WTC11 (cell line): ENCODE data around the gene SERPINE1. TPM values are rescaled to one million over a fixed set of nuclear protein-coding genes. Genes with fewer than 3 reads are reported as not detected.

Source experiments
- ATAC-seq: fragments of 200-7000 bp; cut with Tn5 transposase; 2 replicates; pipeline ENCODE4 v1.10.0; 2021; ENCODE audit warnings: mild to moderate bottlenecking, moderate library complexity
- CTCF ChIA-PET: fragments of 300-600 bp; sonication (Branson Sonifier 250); formaldehyde crosslinking; loops from one replicate; lab custom pipeline; 2021; ENCODE audit warnings: antibody characterized with exemption; lab: Charles Lee
- POLR2A ChIA-PET: fragments of 350-600 bp; sonication (Branson Sonifier 250); formaldehyde crosslinking; loops from one replicate; lab custom pipeline; 2021; ENCODE audit warnings: antibody characterized with exemption; lab: Charles Lee
- DNase-seq: peaks from one replicate; pipeline ENCODE4 v3.0.0; 2021; ENCODE audit warnings: low spot score
- H3K27ac Mint-ChIP-seq: 2 replicates; pipeline ENCODE4 v1.8.0; 2021; ENCODE audit warnings: mixed read lengths
- H3K27me3 Mint-ChIP-seq: 2 replicates; pipeline ENCODE4 v1.8.0; 2021; ENCODE audit warnings: low read depth, mild to moderate bottlenecking, moderate library complexity, mixed read lengths
- H3K36me3 Mint-ChIP-seq: 2 replicates; pipeline ENCODE4 v1.8.0; 2021; ENCODE audit warnings: mixed read lengths
- H3K4me1 Mint-ChIP-seq: 2 replicates; pipeline ENCODE4 v1.8.0; 2022; ENCODE audit warnings: mixed read lengths
- H3K4me3 Mint-ChIP-seq: 2 replicates; pipeline ENCODE4 v1.8.0; 2021; ENCODE audit warnings: mild to moderate bottlenecking, moderate library complexity, mixed read lengths
- H3K9me3 Mint-ChIP-seq: 2 replicates; pipeline ENCODE4 v1.8.0; 2021; ENCODE audit warnings: mixed read lengths
- CREM ChIP-seq: sonication (generic); formaldehyde crosslinking; IDR thresholded peaks from 2 replicates; pipeline ENCODE4 v1.8.1; 2022; ENCODE audit warnings: mild to moderate bottlenecking, missing genetic modification reagents, moderate library complexity
- E2F1 ChIP-seq: sonication (generic); formaldehyde crosslinking; IDR thresholded peaks from 2 replicates; pipeline ENCODE4 v1.8.0; 2022; ENCODE audit warnings: mild to moderate bottlenecking, missing genetic modification reagents
- ERG ChIP-seq: fragments of 250-450 bp; sonication (Bioruptor Pico); IDR thresholded peaks from 2 replicates; pipeline ENCODE4 v1.8.0; 2021; ENCODE audit warnings: mild to moderate bottlenecking
- FOXJ3 ChIP-seq: sonication (generic); formaldehyde crosslinking; IDR thresholded peaks from 2 replicates; pipeline ENCODE4 v1.9.0; 2021; ENCODE audit warnings: missing genetic modification reagents, mild to moderate bottlenecking, borderline replicate concordance
- FOXK1 ChIP-seq: sonication (generic); formaldehyde crosslinking; IDR thresholded peaks from 2 replicates; pipeline ENCODE4 v1.8.0; 2022; ENCODE audit warnings: mild to moderate bottlenecking, moderate library complexity, missing genetic modification reagents
- GABPB1 ChIP-seq: sonication (generic); formaldehyde crosslinking; IDR thresholded peaks from 2 replicates; pipeline ENCODE4 v1.8.1; 2023; ENCODE audit warnings: mild to moderate bottlenecking, missing genetic modification reagents
- IRF2 ChIP-seq: sonication (generic); formaldehyde crosslinking; IDR thresholded peaks from 2 replicates; pipeline ENCODE4 v1.8.0; 2022; ENCODE audit warnings: low read depth, missing genetic modification reagents, borderline replicate concordance
- MYBL2 ChIP-seq: sonication (generic); formaldehyde crosslinking; IDR thresholded peaks from 2 replicates; pipeline ENCODE4 v1.8.1; 2023; ENCODE audit warnings: mild to moderate bottlenecking, moderate library complexity, missing genetic modification reagents
- NFE2L1 ChIP-seq: sonication (generic); formaldehyde crosslinking; IDR thresholded peaks from 2 replicates; pipeline ENCODE4 v1.8.1; 2023; ENCODE audit warnings: missing genetic modification reagents
- PRDM15 ChIP-seq: sonication (generic); formaldehyde crosslinking; IDR thresholded peaks from 2 replicates; pipeline ENCODE4 v1.8.0; 2022; ENCODE audit warnings: missing genetic modification reagents
- PREB ChIP-seq: sonication (generic); formaldehyde crosslinking; IDR thresholded peaks from 2 replicates; pipeline ENCODE4 v1.8.1; 2022; ENCODE audit warnings: mild to moderate bottlenecking, missing genetic modification reagents, moderate library complexity, borderline replicate concordance
- TCF7 ChIP-seq: sonication (generic); formaldehyde crosslinking; IDR thresholded peaks from 2 replicates; pipeline ENCODE4 v1.8.0; 2022; ENCODE audit warnings: mild to moderate bottlenecking, low read depth, missing genetic modification reagents, moderate library complexity
- TEAD1 ChIP-seq: sonication (generic); formaldehyde crosslinking; IDR thresholded peaks from 2 replicates; pipeline ENCODE4 v1.8.0; 2022; ENCODE audit warnings: mild to moderate bottlenecking, missing genetic modification reagents
- USF2 ChIP-seq: sonication (generic); formaldehyde crosslinking; IDR thresholded peaks from 2 replicates; pipeline ENCODE4 v1.8.1; 2023; ENCODE audit warnings: mild to moderate bottlenecking, missing genetic modification reagents, moderate library complexity
- ZBTB43 ChIP-seq: sonication (generic); formaldehyde crosslinking; IDR thresholded peaks from 2 replicates; pipeline ENCODE4 v1.8.1; 2023; ENCODE audit warnings: mild to moderate bottlenecking, missing genetic modification reagents
- ZNF219 ChIP-seq: sonication (generic); formaldehyde crosslinking; IDR thresholded peaks from 2 replicates; pipeline ENCODE4 v1.8.0; 2023; ENCODE audit warnings: missing genetic modification reagents, mild to moderate bottlenecking, borderline replicate concordance
- ZNF263 ChIP-seq: sonication (generic); formaldehyde crosslinking; IDR thresholded peaks from 2 replicates; pipeline ENCODE4 v1.8.1; 2022; ENCODE audit warnings: low read depth, mild to moderate bottlenecking, moderate library complexity, missing genetic modification reagents
- total RNA-seq: library from RNA; stranded (reverse); gene quantifications from 3 replicates; pipeline ENCODE4 v1.2.3, GENCODE V29; 2021

The SERPINE1 gene
- total RNA-seq, 1 experiment from 2014 or later = 2.6 TPM

- CTCF ChIA-PET = interaction anchor here (0.6 to 4.9 kb wide), 16 partner anchors 9 to 160 kb away, joined by 3 to 42 read pairs (median 4); partner anchors contain the start of genes MOGAT3, TRIM56, VGF and ZNHIT1
- H3K4me3 Mint-ChIP-seq = no peak overlapping the region
Measured at GRCh38 chr7:101125989-101126650, 784 bp upstream of the SERPINE1 start.

GRCh38 chr7:101127460-101128039, 646 bp downstream of the SERPINE1 start:
- ATAC-seq = no peak
- ChIA-PET POLR2A (no interaction called here), CTCF (interaction anchor here (0.9 to 4.9 kb wide), 13 partner anchors 10 to 162 kb away, joined by 3 to 42 read pairs (median 4); partner anchors contain the start of genes MOGAT3, VGF and ZNHIT1)
- Mint-ChIP-seq H3K27me3 (peaks cover 17% of the 10 kb centered on the region), H3K9me3 (peaks cover 7% of the 10 kb centered on the region), H3K27ac (no peak overlapping the region), H3K4me3 (peak overlapping the region; percentile 32; the same call in 1 of the 2 replicates), H3K36me3 (peaks cover 5% of the 10 kb centered on the region), H3K4me1 (peaks cover 33% of the 10 kb centered on the region)
- no peak for TF ChIP-seq FOXJ3
- no peak for TF ChIP-seq ERG (CRISPR knock-in tag)
- no peak for TF ChIP-seq FOXK1 (CRISPR knock-in tag)
- TF ChIP-seq CREM (CRISPR knock-in tag) = no peak
- TF ChIP-seq TCF7 = no peak
- TF ChIP-seq IRF2 = no peak
- no peak for TF ChIP-seq PREB (CRISPR knock-in tag)
- TF ChIP-seq E2F1 (CRISPR knock-in tag) = no peak
- TF ChIP-seq MYBL2 (CRISPR knock-in tag) = no peak
- TF ChIP-seq TEAD1 (CRISPR knock-in tag) = no peak
- no peak for TF ChIP-seq ZBTB43 (CRISPR knock-in tag)
- TF ChIP-seq ZNF219 = no peak
- no peak for TF ChIP-seq NFE2L1
- DNase-seq = no peak

More at GRCh38 chr7:101125989-101126650, 784 bp upstream of the SERPINE1 start:
- ATAC-seq (no peak), DNase-seq (no peak)
- Mint-ChIP-seq H3K27ac (no peak overlapping the region), H3K9me3 (peaks cover 7% of the 10 kb centered on the region), H3K27me3 (peaks cover 17% of the 10 kb centered on the region), H3K36me3 (peaks cover 5% of the 10 kb centered on the region)
- POLR2A ChIA-PET = no interaction called here
- TF ChIP-seq GABPB1 (peak; percentile 39; the same call in 1 of the 2 replicates), ZNF263 (CRISPR knock-in tag) (no peak), PRDM15 (CRISPR knock-in tag) (no peak), USF2 (peak; percentile 40; the same call in 1 of the 2 replicates)
- TF ChIP-seq, all 79 proteins: peak for 2
- peaks cover 44% of the 10 kb centered on the region for H3K4me1 Mint-ChIP-seq
